ENCODE measurements around the gene TRIM45.
"Not testable (repeated sequence)": the region's sequence is repeated elsewhere in the genome, so short reads cannot be mapped to it uniquely, and the experiment has no call there.

Gene TRIM45

DNA sequence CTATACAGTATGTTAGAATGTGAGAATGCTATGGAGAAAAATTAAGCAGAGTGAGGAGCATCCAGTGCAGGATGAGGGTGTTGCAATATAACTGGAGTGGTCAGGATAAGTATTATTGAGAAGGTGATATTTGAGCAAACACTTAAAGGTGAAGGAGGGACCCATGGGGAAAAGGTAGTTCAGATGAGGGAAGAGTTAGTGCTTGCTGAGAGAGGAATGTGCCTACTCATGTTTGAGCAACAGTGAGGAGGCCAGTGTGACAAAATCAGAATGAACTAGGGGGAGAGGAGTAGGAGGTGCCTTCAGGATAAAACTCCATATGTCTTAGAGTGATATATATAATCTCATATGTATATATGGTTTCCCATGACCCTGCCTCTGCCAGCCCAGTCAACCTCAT, 6.2 kb upstream of the TRIM45 start:
- peaks cover 29% of the 10 kb centered on the region for H3K4me1 Mint-ChIP-seq
- H3K4me3 Mint-ChIP-seq = no peak overlapping the region
- no peaks in the 10 kb centered on the region for H3K36me3 Mint-ChIP-seq (ENCODE audit: low read depth)
- peaks cover under 1% of the 10 kb centered on the region for H3K27me3 Mint-ChIP-seq (ENCODE audit: low read depth)
- TF ChIP-seq, protein P1, sequence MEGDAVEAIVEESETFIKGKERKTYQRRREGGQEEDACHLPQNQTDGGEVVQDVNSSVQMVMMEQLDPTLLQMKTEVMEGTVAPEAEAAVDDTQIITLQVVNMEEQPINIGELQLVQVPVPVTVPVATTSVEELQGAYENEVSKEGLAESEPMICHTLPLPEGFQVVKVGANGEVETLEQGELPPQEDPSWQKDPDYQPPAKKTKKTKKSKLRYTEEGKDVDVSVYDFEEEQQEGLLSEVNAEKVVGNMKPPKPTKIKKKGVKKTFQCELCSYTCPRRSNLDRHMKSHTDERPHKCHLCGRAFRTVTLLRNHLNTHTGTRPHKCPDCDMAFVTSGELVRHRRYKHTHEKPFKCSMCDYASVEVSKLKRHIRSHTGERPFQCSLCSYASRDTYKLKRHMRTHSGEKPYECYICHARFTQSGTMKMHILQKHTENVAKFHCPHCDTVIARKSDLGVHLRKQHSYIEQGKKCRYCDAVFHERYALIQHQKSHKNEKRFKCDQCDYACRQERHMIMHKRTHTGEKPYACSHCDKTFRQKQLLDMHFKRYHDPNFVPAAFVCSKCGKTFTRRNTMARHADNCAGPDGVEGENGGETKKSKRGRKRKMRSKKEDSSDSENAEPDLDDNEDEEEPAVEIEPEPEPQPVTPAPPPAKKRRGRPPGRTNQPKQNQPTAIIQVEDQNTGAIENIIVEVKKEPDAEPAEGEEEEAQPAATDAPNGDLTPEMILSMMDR (IDR thresholded peaks at IDR 0.05; ENCODE audit: unreplicated experiment in 3 of 3) = no peak
- H3K27ac Mint-ChIP-seq = peak overlapping the region in 1 of 3 experiments; percentile 86
- H3K9me3 Mint-ChIP-seq = no peaks in the 10 kb centered on the region

DNA sequence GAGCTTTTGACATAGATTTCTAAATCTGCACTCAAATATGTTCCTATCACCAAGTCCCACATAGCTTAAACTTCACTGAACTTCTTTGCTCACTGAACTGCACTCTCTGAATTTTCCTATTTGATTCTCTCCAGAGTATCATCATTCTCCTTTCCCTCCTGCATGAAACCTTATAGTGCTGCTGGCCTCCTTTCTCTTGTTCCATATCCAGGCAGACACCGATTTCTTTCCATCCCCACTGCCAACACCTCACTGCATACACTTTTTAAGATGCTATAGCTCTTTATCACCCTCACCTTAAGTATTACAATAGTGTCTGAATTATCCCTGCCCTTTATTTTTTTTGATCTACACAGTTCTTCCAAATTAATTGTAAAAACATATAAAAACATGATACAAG, 3.1 kb upstream of the TRIM45 start:
- Mint-ChIP-seq H3K36me3 (ENCODE audit: low read depth) (no peaks in the 10 kb centered on the region), H3K27ac (no peak overlapping the region), H3K9me3 (no peaks in the 10 kb centered on the region), H3K4me1 (peaks cover 45% of the 10 kb centered on the region), H3K4me3 (no peak overlapping the region), H3K27me3 (ENCODE audit: low read depth) (peaks cover 3% of the 10 kb centered on the region)
- TF ChIP-seq, protein P1 (IDR thresholded peaks at IDR 0.05; ENCODE audit: unreplicated experiment in 3 of 3) = no peak

DNA sequence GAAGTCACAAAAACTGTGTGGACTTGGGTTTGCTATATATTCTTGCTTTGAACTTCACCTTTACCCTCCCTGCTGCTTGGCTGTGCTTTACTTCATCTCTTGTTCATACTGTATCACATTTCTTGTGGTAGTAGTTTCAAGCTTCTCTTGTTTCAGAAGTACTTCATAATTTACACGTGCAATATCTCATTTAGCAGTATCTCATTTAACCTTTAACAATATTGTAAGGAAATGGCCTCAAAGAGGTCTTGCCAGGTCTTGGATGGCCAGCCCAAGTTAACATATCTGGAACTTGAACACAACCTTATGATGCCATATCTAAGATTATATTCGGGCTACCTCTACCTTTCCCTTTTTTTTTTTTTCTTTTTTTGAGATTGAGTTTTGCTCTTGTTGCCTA, 1.7 kb upstream of the TRIM45 start:
- Mint-ChIP-seq H3K4me3 (peak overlapping the region; percentile 54 to 95 (median 56)), H3K36me3 (ENCODE audit: low read depth) (peaks cover 2% of the 10 kb centered on the region), H3K9me3 (no peaks in the 10 kb centered on the region), H3K27me3 (ENCODE audit: low read depth) (peaks cover 3% of the 10 kb centered on the region), H3K27ac (peak overlapping the region; percentile 96 to 98 (median 97)), H3K4me1 (peaks cover 44% of the 10 kb centered on the region)
- TF ChIP-seq, protein P1 (IDR thresholded peaks at IDR 0.05; ENCODE audit: unreplicated experiment in 3 of 3) = no peak

DNA sequence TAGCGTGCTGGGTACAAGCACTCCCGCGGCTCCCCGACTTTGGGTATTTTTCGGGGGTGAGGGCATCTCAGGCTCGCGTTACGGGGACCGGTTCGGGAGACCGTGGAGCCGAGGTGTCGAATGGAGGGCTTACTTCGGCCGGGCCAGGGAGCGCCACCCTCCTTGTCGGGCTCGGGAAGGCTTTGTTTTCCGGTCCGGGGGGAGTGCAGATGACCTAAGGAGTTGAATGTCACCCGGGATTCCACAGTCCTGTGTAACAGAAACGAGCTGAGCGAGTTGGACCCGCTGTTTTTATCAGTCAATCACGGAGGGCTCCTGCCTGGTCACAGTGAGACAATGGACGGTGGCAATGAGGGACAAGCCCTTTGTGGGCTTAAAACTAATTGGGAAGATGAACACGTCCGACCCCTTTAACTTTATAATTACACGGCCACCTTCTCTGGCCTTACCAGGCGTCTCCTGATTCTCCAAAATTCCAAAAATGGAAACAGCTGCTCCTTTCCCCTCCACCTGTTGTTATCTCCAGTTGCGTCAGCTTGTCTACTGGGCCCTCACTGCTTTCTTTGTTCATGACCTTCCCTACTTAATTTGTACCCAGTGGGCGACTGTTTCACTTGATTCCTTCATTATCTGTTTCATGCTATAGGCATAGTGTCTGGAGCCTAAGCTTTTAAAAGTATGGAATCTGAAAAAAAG, 929 bp upstream of the TRIM45 start:
- H3K4me3 Mint-ChIP-seq = peak overlapping the region; percentile 90 to 95 (median 91)
- peaks cover 44% of the 10 kb centered on the region for H3K4me1 Mint-ChIP-seq

DNA sequence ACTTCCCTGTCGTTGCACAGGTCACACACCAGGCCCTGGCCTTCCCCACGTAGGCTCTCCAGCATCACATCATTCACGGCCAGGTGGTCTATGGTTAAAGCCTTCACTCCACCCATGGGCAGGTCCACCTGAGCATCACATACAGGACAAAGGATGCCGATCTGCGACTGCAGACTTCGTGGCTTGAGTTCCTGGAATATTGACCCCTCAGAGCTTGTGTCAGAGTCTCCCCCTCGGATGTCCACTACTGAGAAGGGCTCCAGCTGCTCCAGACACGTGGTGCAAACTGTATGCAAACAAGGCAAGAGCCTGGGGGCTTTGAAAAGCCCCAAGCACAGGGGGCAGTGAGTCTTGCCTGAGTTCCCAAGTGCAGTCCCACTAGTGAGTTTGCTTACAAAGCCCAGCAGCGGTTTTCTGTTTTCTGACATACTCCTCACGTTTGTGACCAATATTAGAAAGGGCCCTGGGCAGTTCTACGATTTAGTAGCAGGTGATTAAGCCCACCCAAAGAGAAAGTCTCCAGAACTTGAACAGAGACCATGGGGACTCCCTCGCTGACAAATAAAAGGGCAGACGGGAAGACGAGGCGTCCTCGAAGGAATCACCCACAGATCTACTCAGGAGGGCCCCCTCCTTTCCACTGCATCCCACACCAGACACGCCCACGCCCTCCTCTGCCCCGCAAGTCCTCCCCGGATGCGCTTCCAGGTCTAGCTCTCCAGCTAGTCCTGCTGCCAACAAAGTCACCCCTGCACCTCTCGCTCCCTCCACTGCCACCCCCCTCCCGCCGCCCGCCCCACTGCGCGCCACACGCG, 568 bp downstream of the TRIM45 start:
- TF ChIP-seq, protein P1 (IDR thresholded peaks at IDR 0.05; ENCODE audit: unreplicated experiment in 3 of 3) = no peak
- peaks cover 49% of the 10 kb centered on the region for H3K4me1 Mint-ChIP-seq
- peak overlapping the region; percentile 94 to 98 (median 97) for H3K27ac Mint-ChIP-seq
- peaks cover 6% of the 10 kb centered on the region for H3K27me3 Mint-ChIP-seq (ENCODE audit: low read depth)
- H3K36me3 Mint-ChIP-seq (ENCODE audit: low read depth) = peaks cover 18% of the 10 kb centered on the region
- peak overlapping the region; percentile 90 to 95 (median 91) for H3K4me3 Mint-ChIP-seq
- no peaks in the 10 kb centered on the region for H3K9me3 Mint-ChIP-seq

More for the DNA sequence above, 929 bp upstream of the TRIM45 start:
- Mint-ChIP-seq H3K27me3 (ENCODE audit: low read depth) (peaks cover 3% of the 10 kb centered on the region), H3K36me3 (ENCODE audit: low read depth) (peaks cover 10% of the 10 kb centered on the region), H3K9me3 (no peaks in the 10 kb centered on the region), H3K27ac (peak overlapping the region; percentile 96 to 98 (median 97))
- TF ChIP-seq, protein P1 (IDR thresholded peaks at IDR 0.05; ENCODE audit: unreplicated experiment in 3 of 3) = no peak

DNA sequence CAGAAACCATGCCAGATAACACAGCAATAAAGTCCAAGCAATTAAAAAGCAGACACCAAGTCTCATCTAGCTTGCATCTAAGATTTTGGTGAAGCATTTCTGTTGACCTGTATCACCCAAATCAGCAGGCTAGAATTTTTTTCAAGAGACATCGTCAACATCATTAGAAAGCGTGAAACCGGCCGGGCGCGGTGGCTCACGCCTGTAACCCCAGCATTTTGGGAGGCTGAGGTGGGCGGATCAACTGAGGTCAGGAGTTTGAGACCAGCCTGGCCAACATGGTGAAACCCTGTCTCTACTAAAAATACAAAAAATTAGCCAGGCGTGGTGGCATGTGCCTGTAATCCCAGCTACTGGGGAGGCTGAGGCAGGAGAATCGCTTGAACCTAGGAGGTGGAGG, 2.4 kb downstream of the TRIM45 start:
- Mint-ChIP-seq H3K36me3 (ENCODE audit: low read depth) (peaks cover 30% of the 10 kb centered on the region), H3K4me3 (peak overlapping the region in 2 of 3 experiments; percentile 52 to 95), H3K4me1 (peaks cover 62% of the 10 kb centered on the region), H3K27ac (peak overlapping the region in 2 of 3 experiments; percentile 30 to 45)
- not testable (repeated sequence) for H3K9me3 Mint-ChIP-seq; H3K27me3 Mint-ChIP-seq (ENCODE audit: low read depth)
